Gastrocnemius medialis (tissue), 4 donors: ENCODE results near the gene PTPRB. TPM values are rescaled to one million over a fixed set of nuclear protein-coding genes. Genes with fewer than 3 reads are reported as not detected.

Experiments
- ATAC-seq, 2 donors: fragments of 150-250 bp; one replicate each; pipeline ENCODE4 v1.9.1; 2016
- DNase-seq, 2 donors: peaks; one replicate each; pipeline ENCODE4 v3.0.0-alpha.2; 2019
- H3K27ac ChIP-seq, 4 donors: fragments of 200-600 bp; sonication (generic); 1 replicate in 1 of 4; 2 replicates in 3 of 4; pipeline ENCODE4 v1.5.1; 2016 to 2018; ENCODE audit warnings: mild to moderate bottlenecking in 2 of 4, moderate library complexity in 1 of 4
- H3K27me3 ChIP-seq, 3 donors: fragments of 200-600 bp; sonication (generic) in 2 of 3; 1 replicate in 1 of 3; 2 replicates in 2 of 3; pipeline versions ENCODE4 v1.5.1 to v1.6.0; 2016 to 2019; ENCODE audit warnings: mild to moderate bottlenecking in 1 of 3, moderate library complexity in 1 of 3
- H3K36me3 ChIP-seq, 2 donors: fragments of 200-600 bp; sonication (generic) in 1 of 2; one replicate each; pipeline ENCODE4 v1.5.1; 2017 to 2018
- H3K4me1 ChIP-seq, 2 donors: fragments of 200-600 bp; sonication (generic) in 1 of 2; one replicate each; pipeline ENCODE4 v1.5.1; 2016 to 2017; ENCODE audit warnings: mild to moderate bottlenecking in 2 of 2
- H3K4me3 ChIP-seq, 4 donors: fragments of 200-600 bp; sonication (generic) in 3 of 4; 1 replicate in 1 of 4; 2 replicates in 3 of 4; pipeline ENCODE4 v1.5.1; 2016 to 2019; ENCODE audit warnings: mild to moderate bottlenecking in 2 of 4
- H3K9me3 ChIP-seq, 3 donors: fragments of 200-600 bp; sonication (generic) in 2 of 3; 1 replicate in 1 of 3; 2 replicates in 2 of 3; pipeline ENCODE4 v1.5.1; 2016 to 2019
- POLR2A ChIP-seq, 2 donors: fragments of 450-650 bp; IDR thresholded peaks; one replicate each; pipeline ENCODE4 v1.6.1; 2017; ENCODE audit warnings: antibody characterized with exemption in 2 of 2, mild to moderate bottlenecking in 2 of 2, moderate library complexity in 2 of 2
- in situ Hi-C, 4 donors: fragments of 200-750 bp; cut with MboI; loops; one replicate each; pipeline versions ENCODE4 v1.15.0 to v1.8.0; 2017; ENCODE audit warnings: low sequenced_read_pairs in 4 of 4
- intact Hi-C: fragments of 100-400 bp; cut with DNase I; formaldehyde crosslinking; loops from one replicate; pipeline ENCODE4 v1.15.1; 2023; ENCODE audit warnings: low total_unique reads
- total RNA-seq, 4 donors: library from RNA; depleted of rRNA; stranded (reverse); fragments of >200 nt; gene quantifications; one replicate each; pipeline versions ENCODE4 v1.1.0 to v1.2.3, GENCODE V29; 2016
- TF ChIP-seq, protein P1 (sequence below), 5 experiments: fragments of 450-650 bp in 3 of 5; fragments of 200-600 bp in 2 of 5; sonication (generic) in 2 of 5; IDR thresholded peaks in 4 of 5; conservative IDR thresholded peaks in 1 of 5; 1 replicate in 4 of 5; 2 replicates in 1 of 5; pipeline ENCODE4 v1.5.1; 2016 to 2019; ENCODE audit warnings: antibody characterized with exemption in 5 of 5, mild to moderate bottlenecking in 3 of 5, moderate library complexity in 3 of 5

PTPRB gene
- 10 to 100 TPM; 11.7 to 22.7 (median 15.9) TPM for total RNA-seq

DNA sequence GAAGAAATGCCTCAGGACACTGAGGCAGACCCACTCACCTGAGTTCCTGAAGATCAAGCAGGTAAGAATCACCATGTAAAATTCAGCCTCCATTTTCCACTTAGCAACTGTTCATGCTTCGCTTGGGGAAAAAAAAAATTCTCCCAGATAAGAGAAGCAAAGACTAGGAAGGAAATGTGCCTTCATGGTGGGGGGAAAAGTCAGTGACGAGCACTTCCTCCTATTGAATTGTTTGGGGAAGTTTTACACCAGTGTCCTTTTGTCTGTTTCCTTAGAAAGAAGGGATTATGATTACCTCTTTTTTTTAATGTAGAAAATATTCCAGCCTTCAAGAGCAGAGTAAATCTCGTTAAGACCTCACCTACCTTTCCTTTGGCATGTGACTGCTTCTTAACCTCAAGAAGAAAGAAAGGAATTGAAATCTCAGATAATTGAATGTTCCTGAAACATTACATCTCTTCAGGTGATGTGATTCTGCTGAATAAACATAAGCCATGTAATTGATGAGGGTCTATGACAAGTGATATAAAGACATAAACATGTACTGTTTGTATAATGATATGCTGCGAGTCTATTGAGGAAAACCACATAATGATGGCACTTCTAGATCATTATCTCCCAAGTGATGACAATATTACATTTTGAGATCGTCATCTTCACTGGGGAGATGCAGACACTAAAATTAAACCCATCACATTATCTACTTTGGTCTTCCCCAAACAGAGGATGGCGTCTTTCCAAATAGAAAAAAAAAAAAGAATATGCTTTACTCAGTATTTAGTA is at the start of gene PTPRB:
Gene PTPRB, minus strand, starts transcription at position 127 of the 783 bp plus-strand sequence. Its CDS starts 34 bp downstream, at position 93.
- peak within 1 kb of the TSS in 3 of 4 donors; percentile 10 to 37 (median 32) for H3K4me3 ChIP-seq
- H3K27ac ChIP-seq: peak within 1 kb of the TSS; percentile 60 to 68 (median 64)
- in situ Hi-C loops (no loop called here), intact Hi-C loops (no loop called here)
- no peaks in the 10 kb centered on the region for H3K4me1 ChIP-seq
- no peak for ATAC-seq
- no peaks in the 10 kb centered on the region for H3K9me3 ChIP-seq
- DNase-seq: no peak
- no peaks in the 10 kb centered on the region for H3K36me3 ChIP-seq
- peaks cover 0 to 2% (median 0%) of the 10 kb centered on the region in 3 donors for H3K27me3 ChIP-seq
- TF ChIP-seq POLR2A (IDR thresholded peaks at IDR 0.05): no peak
- TF ChIP-seq, protein P1, sequence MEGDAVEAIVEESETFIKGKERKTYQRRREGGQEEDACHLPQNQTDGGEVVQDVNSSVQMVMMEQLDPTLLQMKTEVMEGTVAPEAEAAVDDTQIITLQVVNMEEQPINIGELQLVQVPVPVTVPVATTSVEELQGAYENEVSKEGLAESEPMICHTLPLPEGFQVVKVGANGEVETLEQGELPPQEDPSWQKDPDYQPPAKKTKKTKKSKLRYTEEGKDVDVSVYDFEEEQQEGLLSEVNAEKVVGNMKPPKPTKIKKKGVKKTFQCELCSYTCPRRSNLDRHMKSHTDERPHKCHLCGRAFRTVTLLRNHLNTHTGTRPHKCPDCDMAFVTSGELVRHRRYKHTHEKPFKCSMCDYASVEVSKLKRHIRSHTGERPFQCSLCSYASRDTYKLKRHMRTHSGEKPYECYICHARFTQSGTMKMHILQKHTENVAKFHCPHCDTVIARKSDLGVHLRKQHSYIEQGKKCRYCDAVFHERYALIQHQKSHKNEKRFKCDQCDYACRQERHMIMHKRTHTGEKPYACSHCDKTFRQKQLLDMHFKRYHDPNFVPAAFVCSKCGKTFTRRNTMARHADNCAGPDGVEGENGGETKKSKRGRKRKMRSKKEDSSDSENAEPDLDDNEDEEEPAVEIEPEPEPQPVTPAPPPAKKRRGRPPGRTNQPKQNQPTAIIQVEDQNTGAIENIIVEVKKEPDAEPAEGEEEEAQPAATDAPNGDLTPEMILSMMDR (IDR thresholded peaks at IDR 0.05 in 4 of 5, conservative IDR thresholded peaks at IDR 0.05 in 1 of 5): no peak

DNA sequence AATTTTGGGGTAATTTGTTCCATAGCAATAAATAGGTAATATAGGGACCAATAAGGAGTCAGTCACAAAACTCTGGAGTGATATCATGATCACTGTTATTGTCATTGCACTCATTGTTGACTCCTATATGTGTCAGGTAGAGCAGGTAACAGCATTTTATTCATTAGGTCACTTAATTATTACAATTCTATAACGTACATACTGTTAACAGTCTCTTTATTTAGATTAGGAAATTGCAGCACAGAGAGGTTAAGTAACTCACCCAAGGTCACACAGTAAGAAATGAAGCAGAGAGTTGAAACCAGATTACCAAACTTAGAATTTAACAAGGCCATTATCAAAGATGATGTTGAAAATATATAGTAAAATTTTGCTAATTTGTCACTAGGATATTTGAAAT is 49.7 kb upstream of the PTPRB start:
- Histone ChIP-seq H3K27me3 (no peaks in the 10 kb centered on the region), H3K27ac (no peak overlapping the region), H3K36me3 (no peaks in the 10 kb centered on the region), H3K9me3 (no peaks in the 10 kb centered on the region), H3K4me1 (no peaks in the 10 kb centered on the region), H3K4me3 (no peak overlapping the region)
- no peak for DNase-seq
- no peak for TF ChIP-seq POLR2A (IDR thresholded peaks at IDR 0.05)
- in situ Hi-C loops: no loop called here
- no peak for ATAC-seq
- intact Hi-C loops: no loop called here

DNA sequence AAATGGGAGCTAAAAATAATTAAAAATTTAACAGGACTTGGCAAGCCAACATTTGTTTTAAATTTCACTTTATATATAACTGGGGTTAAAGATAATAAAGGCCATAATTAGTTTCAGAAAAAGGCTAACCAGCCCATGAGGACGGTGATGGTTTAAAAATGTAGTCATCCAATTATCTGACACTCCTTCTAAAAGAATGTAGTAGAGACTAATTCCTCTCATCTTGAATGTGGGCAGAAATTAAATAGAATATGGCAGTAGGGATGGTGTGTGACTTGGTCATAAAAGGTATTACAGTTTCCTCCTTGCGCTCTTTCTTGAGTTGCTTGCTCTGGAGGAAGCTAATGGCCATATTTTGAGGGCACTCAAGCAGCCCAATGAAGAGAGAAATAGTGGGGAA is 49.1 kb upstream of the PTPRB start:
- TF ChIP-seq, protein P1 (IDR thresholded peaks at IDR 0.05 in 4 of 5, conservative IDR thresholded peaks at IDR 0.05 in 1 of 5): no peak
- TF ChIP-seq POLR2A (IDR thresholded peaks at IDR 0.05): no peak
- Histone ChIP-seq H3K27me3 (no peaks in the 10 kb centered on the region), H3K4me1 (no peaks in the 10 kb centered on the region), H3K4me3 (no peak overlapping the region), H3K9me3 (no peaks in the 10 kb centered on the region), H3K27ac (no peak overlapping the region), H3K36me3 (no peaks in the 10 kb centered on the region)
- in situ Hi-C loops (no loop called here), intact Hi-C loops (no loop called here)
- no peak for DNase-seq
- ATAC-seq: no peak

DNA sequence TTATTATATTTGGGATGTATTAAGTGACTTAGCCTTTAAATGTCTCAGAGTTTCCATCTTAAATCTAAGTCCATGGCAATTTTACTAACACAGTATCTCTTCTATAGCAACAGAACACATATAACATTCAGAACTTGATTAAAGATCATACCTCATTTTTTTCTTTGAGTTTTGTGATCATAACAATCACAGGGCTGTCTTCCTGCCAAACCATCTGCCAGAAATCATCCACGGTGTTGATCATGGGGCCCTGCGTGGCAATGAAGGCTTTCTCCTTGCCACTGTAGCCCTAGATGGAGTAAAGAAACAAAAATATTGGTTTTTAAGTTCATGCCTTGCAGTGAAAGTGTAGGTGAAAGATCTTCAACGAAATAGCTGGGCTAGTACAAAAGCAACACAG is 46.7 kb upstream of the PTPRB start:
- H3K9me3 ChIP-seq: no peaks in the 10 kb centered on the region
- H3K4me3 ChIP-seq: no peak overlapping the region
- in situ Hi-C loops: no loop called here
- DNase-seq (no peak), ATAC-seq (no peak)
- TF ChIP-seq, protein P1 (IDR thresholded peaks at IDR 0.05 in 4 of 5, conservative IDR thresholded peaks at IDR 0.05 in 1 of 5): no peak
- no peak for TF ChIP-seq POLR2A (IDR thresholded peaks at IDR 0.05)
- intact Hi-C loops: no loop called here
- H3K36me3 ChIP-seq: no peaks in the 10 kb centered on the region
- no peak overlapping the region for H3K27ac ChIP-seq
- H3K27me3 ChIP-seq: no peaks in the 10 kb centered on the region
- no peaks in the 10 kb centered on the region for H3K4me1 ChIP-seq

DNA sequence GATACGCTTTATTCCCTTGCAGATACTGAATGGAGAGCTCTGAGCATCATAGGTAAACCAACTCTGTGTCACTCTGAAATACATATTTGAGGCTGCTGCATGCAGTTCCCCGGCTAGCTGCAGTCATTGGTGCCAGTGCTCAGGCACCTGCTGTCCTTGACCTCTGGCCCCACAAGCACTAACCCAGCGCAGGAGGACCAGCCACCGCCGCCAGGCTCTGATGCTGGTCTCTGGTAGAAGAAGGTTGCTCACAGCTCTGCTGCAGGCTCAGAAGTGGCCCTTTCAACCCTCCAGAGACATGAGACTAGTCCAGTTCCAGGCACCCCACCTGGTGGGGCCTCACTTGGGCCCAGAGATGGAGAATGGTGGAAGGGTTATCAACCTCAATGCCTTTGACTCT is 34.5 kb upstream of the PTPRB start:
- Histone ChIP-seq H3K9me3 (no peaks in the 10 kb centered on the region), H3K27me3 (no peaks in the 10 kb centered on the region), H3K4me3 (no peak overlapping the region), H3K4me1 (no peaks in the 10 kb centered on the region), H3K27ac (no peak overlapping the region), H3K36me3 (no peaks in the 10 kb centered on the region)
- ATAC-seq: no peak
- no peak for DNase-seq
- in situ Hi-C loops: no loop called here
- TF ChIP-seq, protein P1 (IDR thresholded peaks at IDR 0.05 in 4 of 5, conservative IDR thresholded peaks at IDR 0.05 in 1 of 5): no peak
- TF ChIP-seq POLR2A (IDR thresholded peaks at IDR 0.05): no peak
- intact Hi-C loops: no loop called here
